GM23338 (cell line): ENCODE results near the gene CSTF3. TPM values are rescaled to one million over a fixed set of nuclear protein-coding genes. Genes with fewer than 3 reads are reported as not detected.

Experiments
- ATAC-seq: fragments of 200-7000 bp; cut with Tn5 transposase; 3 replicates; pipeline ENCODE4 v1.9.1; 2020
- DNase-seq: peaks from one replicate; pipeline ENCODE4 v3.0.0-alpha.2; 2015; ENCODE audit warnings: low spot score
- H2AFZ ChIP-seq: fragments of 200-600 bp; sonication (generic); 2 replicates; pipeline ENCODE4 v1.8.0; 2016; ENCODE audit warnings: antibody characterized with exemption, mild to moderate bottlenecking, moderate library complexity
- H3F3A ChIP-seq: fragments of 200-600 bp; sonication (generic); replicated peaks from 2 replicates; pipeline ENCODE4 v1.8.0; 2017; ENCODE audit warnings: antibody characterized with exemption, mixed run types, low read depth
- H3K27ac ChIP-seq: fragments of 200-600 bp; sonication (generic); 2 replicates; pipeline ENCODE4 v1.6.1; 2016; ENCODE audit warnings: low read depth
- H3K27me3 ChIP-seq: fragments of 200-600 bp; sonication (generic); 2 replicates; pipeline ENCODE4 v1.8.0; 2016; ENCODE audit warnings: mild to moderate bottlenecking, mixed run types, moderate library complexity; ENCODE audit not compliant: insufficient read depth
- H3K36me3 ChIP-seq: fragments of 200-600 bp; sonication (generic); 2 replicates; pipeline ENCODE4 v1.8.0; 2016; ENCODE audit warnings: mild to moderate bottlenecking; ENCODE audit not compliant: insufficient read depth
- H3K4me1 ChIP-seq: fragments of 200-600 bp; sonication (generic); 2 replicates; pipeline ENCODE4 v1.8.0; 2016; ENCODE audit warnings: mild to moderate bottlenecking, moderate library complexity; ENCODE audit not compliant: insufficient read depth
- H3K4me2 ChIP-seq: fragments of 200-600 bp; sonication (generic); 2 replicates; pipeline ENCODE4 v1.7.1; 2017; ENCODE audit warnings: mixed run types
- H3K4me3 ChIP-seq: fragments of 200-600 bp; sonication (generic); 2 replicates; pipeline ENCODE4 v1.6.1; 2016; ENCODE audit warnings: mixed run types
- H3K79me2 ChIP-seq: fragments of 200-600 bp; sonication (generic); replicated peaks from 2 replicates; pipeline ENCODE4 v1.8.0; 2017; ENCODE audit warnings: mild to moderate bottlenecking; ENCODE audit not compliant: insufficient read depth
- H3K9me2 ChIP-seq: fragments of 200-600 bp; sonication (generic); 2 replicates; pipeline ENCODE4 v1.8.0; 2017; ENCODE audit not compliant: insufficient read depth
- H4K20me1 ChIP-seq: fragments of 200-600 bp; sonication (generic); replicated peaks from 2 replicates; pipeline ENCODE4 v1.8.0; 2017; ENCODE audit warnings: mild to moderate bottlenecking; ENCODE audit not compliant: insufficient read depth
- H3K27ac Mint-ChIP-seq: 2 replicates; pipeline ENCODE4 v1.8.0; 2020; ENCODE audit warnings: inconsistent platforms, mild to moderate bottlenecking, moderate library complexity, mixed read lengths
- H3K27me3 Mint-ChIP-seq: 3 replicates; pipeline ENCODE4 v1.8.0; 2022; ENCODE audit warnings: low read depth, mild to moderate bottlenecking, moderate library complexity, mixed read lengths, inconsistent platforms; ENCODE audit not compliant: insufficient read depth, poor library complexity
- H3K36me3 Mint-ChIP-seq: 3 replicates; pipeline ENCODE4 v1.8.0; 2021; ENCODE audit warnings: low read depth, mild to moderate bottlenecking, inconsistent platforms, moderate library complexity, mixed read lengths
- H3K4me1 Mint-ChIP-seq: 3 replicates; pipeline ENCODE4 v1.8.0; 2020; ENCODE audit warnings: mild to moderate bottlenecking, inconsistent platforms, mixed read lengths
- H3K4me3 Mint-ChIP-seq: 3 replicates; pipeline ENCODE4 v1.8.0; 2021; ENCODE audit warnings: moderate library complexity, mild to moderate bottlenecking, inconsistent platforms, mixed read lengths
- H3K9me3 Mint-ChIP-seq: 3 replicates; pipeline ENCODE4 v1.8.0; 2020; ENCODE audit warnings: moderate library complexity, mild to moderate bottlenecking, inconsistent platforms, mixed read lengths
- CTCF ChIP-seq, 2 experiments: fragments of 200-600 bp in 1 of 2; sonication (generic) in 1 of 2; conservative IDR thresholded peaks; 2 replicates each; pipeline versions ENCODE4 v1.5.1 to v1.6.1; 2016 to 2017; ENCODE audit warnings: antibody characterized with exemption in 2 of 2, low read depth in 2 of 2, mild to moderate bottlenecking in 2 of 2, moderate library complexity in 1 of 2
- ETS1 ChIP-seq: IDR thresholded peaks from 2 replicates; pipeline ENCODE4 v1.6.1; 2016; ENCODE audit warnings: antibody characterized with exemption
- JUNB ChIP-seq: IDR thresholded peaks from one replicate; pipeline ENCODE4 v1.6.1; 2016; ENCODE audit warnings: antibody characterized with exemption; ENCODE audit not compliant: unreplicated experiment
- POLR2AphosphoS5 ChIP-seq: IDR thresholded peaks from 2 replicates; pipeline ENCODE4 v1.6.1; 2016; ENCODE audit warnings: antibody characterized with exemption, low read depth
- REST ChIP-seq: IDR thresholded peaks from one replicate; pipeline ENCODE4 v1.6.1; 2018; ENCODE audit warnings: antibody characterized with exemption; ENCODE audit not compliant: unreplicated experiment
- STAT1 ChIP-seq: IDR thresholded peaks from one replicate; pipeline ENCODE4 v1.6.1; 2016; ENCODE audit warnings: antibody characterized with exemption; ENCODE audit not compliant: unreplicated experiment
- ZNF114 ChIP-seq: fragments of 250-450 bp; sonication (Bioruptor Pico); IDR thresholded peaks from 2 replicates; pipeline ENCODE4 v1.5.0; 2020; ENCODE audit warnings: mild to moderate bottlenecking, moderate library complexity
- polyA plus RNA-seq: library from polyadenylated mRNA; unstranded; fragments of >200 nt; fragmentation: Nextera tagmentation; extraction: Ambion mirVana; gene quantifications from 2 replicates; pipeline ENCODE4 v1.2.1, GENCODE V29; 2016
- total RNA-seq: library from RNA; depleted of rRNA; stranded (reverse); fragments of >200 nt; shearing (Covaris generic); gene quantifications from 2 replicates; pipeline ENCODE4 v1.2.3, GENCODE V29; 2014
- TF ChIP-seq, protein P1 (sequence below): fragments of 250-450 bp; sonication (Bioruptor Pico); IDR thresholded peaks from 2 replicates; pipeline ENCODE4 v1.5.0; 2020; ENCODE audit warnings: mild to moderate bottlenecking, moderate library complexity

Gene CSTF3
- total and polyA plus RNA-seq, 2 experiments from 2014 or later: 83.2 to 158 TPM

DNA sequence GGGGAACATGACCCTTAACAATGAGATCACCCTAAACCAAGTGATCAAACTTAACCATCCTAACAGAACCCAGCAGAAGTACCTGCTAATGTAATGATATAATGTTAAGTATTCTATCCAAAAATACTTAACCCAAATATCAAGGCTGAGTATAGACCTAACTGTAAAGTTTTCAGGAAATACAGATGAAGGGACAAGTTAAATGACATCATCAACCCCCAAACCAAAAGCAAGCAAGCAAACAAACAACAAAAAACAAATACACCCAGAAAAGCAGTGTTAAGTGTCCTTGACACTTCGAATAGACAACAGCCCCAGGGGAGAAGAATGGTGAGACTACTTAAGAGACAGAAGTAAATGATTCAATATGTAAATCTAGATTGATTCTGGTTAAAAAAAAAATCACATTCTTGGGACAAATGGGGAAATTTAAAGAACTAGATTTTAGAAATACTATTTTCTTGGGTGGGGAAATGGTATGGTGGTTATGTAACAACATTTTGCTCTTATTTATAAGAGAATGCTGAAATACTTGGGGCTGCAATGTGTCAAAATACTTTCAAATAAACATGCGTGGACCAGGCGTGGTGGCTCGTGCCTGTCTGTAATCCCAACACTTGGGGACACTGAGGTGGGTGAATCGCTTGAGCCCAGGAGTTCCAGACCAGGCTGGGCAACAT is 2.5 kb downstream of the CSTF3 start (continued):
- no peak for TF ChIP-seq REST
- no peak for TF ChIP-seq ETS1
- TF ChIP-seq ZNF114 (CRISPR knock-in tag): no peak

DNA sequence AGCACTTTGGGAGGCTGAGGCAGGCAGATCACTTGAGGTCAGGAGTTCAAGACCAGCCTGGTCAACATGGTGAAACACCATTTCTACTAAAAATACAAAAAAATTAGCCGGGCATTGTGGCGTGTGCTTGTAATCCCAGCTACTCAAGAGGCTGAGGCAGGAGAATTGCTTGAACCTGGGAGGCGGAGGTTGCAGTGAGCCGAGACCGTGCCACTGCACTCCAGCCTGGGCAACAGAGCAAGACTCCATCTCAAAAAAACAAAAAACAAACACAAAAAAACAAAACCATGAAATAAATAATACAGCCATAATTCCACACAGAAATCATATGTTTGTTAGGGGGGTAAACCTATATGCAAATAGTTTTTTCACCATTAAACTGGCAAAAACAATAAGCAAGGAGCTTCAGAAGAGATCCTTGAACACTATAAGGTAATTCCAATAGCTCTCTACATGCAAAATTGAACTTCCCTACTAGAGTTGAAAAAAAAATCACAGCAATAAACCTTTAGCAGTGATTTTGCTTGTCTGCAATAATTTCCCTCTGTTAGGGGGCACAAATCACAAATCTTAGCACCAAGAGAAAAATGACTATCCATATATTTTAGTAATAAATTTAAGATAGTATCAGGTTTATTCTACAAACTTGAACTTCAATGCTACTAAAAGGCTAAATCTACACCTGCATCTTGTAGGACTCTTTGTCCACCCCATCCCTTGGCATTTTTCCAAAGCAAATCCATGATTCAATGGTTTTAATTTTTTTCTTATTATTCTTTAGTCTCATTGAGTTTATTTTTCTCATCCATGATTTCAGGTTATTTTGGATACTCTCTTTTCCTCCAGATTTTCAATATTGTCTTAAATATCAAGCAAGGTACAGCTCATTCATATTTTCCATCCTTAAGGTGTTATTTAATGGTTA is 3.9 kb downstream of the CSTF3 start:
- Mint-ChIP-seq H3K36me3 (peaks cover 62% of the 10 kb centered on the region), H3K4me1 (peaks cover 33% of the 10 kb centered on the region), H3K27ac (no peak overlapping the region), H3K27me3 (peaks cover 8% of the 10 kb centered on the region), H3K9me3 (peaks cover 6% of the 10 kb centered on the region; the same call in 2 of the 3 replicates), H3K4me3 (peak overlapping the region; percentile 97)
- Histone ChIP-seq H3K27me3 (no peaks in the 10 kb centered on the region), H3K4me2 (peak overlapping the region; percentile 86), H3K4me3 (peak overlapping the region; percentile 88), H3K79me2 (peaks cover 94% of the 10 kb centered on the region), H4K20me1 (peaks cover 62% of the 10 kb centered on the region), H2AFZ (no peak overlapping the region), H3F3A (no peaks in the 10 kb centered on the region), H3K27ac (0 out of 2 replicates have a peak overlapping the region, but pooled peaks have one; percentile 4), H3K9me2 (no peaks in the 10 kb centered on the region), H3K36me3 (no peaks in the 10 kb centered on the region), H3K4me1 (peaks cover 32% of the 10 kb centered on the region)
- no peak for TF ChIP-seq JUNB
- no peak for TF ChIP-seq CTCF (conservative IDR thresholded peaks at IDR 0.05; ENCODE audit: low read depth in 2 of 2)
- TF ChIP-seq, protein P1, sequence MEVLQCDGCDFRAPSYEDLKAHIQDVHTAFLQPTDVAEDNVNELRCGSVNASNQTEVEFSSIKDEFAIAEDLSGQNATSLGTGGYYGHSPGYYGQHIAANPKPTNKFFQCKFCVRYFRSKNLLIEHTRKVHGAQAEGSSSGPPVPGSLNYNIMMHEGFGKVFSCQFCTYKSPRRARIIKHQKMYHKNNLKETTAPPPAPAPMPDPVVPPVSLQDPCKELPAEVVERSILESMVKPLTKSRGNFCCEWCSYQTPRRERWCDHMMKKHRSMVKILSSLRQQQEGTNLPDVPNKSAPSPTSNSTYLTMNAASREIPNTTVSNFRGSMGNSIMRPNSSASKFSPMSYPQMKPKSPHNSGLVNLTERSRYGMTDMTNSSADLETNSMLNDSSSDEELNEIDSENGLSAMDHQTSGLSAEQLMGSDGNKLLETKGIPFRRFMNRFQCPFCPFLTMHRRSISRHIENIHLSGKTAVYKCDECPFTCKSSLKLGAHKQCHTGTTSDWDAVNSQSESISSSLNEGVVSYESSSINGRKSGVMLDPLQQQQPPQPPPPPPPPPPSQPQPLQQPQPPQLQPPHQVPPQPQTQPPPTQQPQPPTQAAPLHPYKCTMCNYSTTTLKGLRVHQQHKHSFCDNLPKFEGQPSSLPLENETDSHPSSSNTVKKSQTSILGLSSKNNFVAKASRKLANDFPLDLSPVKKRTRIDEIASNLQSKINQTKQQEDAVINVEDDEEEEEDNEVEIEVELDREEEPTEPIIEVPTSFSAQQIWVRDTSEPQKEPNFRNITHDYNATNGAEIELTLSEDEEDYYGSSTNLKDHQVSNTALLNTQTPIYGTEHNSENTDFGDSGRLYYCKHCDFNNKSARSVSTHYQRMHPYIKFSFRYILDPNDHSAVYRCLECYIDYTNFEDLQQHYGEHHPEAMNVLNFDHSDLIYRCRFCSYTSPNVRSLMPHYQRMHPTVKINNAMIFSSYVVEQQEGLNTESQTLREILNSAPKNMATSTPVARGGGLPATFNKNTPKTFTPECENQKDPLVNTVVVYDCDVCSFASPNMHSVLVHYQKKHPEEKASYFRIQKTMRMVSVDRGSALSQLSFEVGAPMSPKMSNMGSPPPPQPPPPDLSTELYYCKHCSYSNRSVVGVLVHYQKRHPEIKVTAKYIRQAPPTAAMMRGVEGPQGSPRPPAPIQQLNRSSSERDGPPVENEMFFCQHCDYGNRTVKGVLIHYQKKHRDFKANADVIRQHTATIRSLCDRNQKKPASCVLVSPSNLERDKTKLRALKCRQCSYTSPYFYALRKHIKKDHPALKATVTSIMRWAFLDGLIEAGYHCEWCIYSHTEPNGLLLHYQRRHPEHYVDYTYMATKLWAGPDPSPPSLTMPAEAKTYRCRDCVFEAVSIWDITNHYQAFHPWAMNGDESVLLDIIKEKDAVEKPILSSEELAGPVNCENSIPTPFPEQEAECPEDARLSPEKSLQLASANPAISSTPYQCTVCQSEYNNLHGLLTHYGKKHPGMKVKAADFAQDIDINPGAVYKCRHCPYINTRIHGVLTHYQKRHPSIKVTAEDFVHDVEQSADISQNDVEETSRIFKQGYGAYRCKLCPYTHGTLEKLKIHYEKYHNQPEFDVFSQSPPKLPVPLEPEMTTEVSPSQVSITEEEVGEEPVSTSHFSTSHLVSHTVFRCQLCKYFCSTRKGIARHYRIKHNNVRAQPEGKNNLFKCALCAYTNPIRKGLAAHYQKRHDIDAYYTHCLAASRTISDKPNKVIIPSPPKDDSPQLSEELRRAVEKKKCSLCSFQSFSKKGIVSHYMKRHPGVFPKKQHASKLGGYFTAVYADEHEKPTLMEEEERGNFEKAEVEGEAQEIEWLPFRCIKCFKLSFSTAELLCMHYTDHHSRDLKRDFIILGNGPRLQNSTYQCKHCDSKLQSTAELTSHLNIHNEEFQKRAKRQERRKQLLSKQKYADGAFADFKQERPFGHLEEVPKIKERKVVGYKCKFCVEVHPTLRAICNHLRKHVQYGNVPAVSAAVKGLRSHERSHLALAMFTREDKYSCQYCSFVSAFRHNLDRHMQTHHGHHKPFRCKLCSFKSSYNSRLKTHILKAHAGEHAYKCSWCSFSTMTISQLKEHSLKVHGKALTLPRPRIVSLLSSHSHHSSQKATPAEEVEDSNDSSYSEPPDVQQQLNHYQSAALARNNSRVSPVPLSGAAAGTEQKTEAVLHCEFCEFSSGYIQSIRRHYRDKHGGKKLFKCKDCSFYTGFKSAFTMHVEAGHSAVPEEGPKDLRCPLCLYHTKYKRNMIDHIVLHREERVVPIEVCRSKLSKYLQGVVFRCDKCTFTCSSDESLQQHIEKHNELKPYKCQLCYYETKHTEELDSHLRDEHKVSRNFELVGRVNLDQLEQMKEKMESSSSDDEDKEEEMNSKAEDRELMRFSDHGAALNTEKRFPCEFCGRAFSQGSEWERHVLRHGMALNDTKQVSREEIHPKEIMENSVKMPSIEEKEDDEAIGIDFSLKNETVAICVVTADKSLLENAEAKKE (CRISPR knock-in tag): no peak
- TF ChIP-seq STAT1: no peak
- no peak for TF ChIP-seq ETS1
- TF ChIP-seq POLR2AphosphoS5: no peak
- no peak for DNase-seq
- ATAC-seq: no peak
